Motor neuron (in vitro differentiated cells): ENCODE data around the gene NEIL3. TPM values are rescaled to one million over a fixed set of nuclear protein-coding genes. Genes with fewer than 3 reads are reported as not detected.

Experiments used
- ATAC-seq, 8 experiments: fragments of 200-7000 bp; cut with Tn5 transposase; replicated peaks in 6 of 8; 2 replicates each; pipeline ENCODE4 v1.8.0; 2021; ENCODE audit warnings: mild to moderate bottlenecking in 8 of 8, moderate library complexity in 8 of 8
- H3K27ac ChIP-seq, 2 donors: fragments of 250-450 bp; sonication (Bioruptor Pico); 2 replicates each; pipeline ENCODE4 v1.9.0; 2021; ENCODE audit warnings: antibody characterized with exemption in 2 of 2, mild to moderate bottlenecking in 2 of 2, moderate library complexity in 1 of 2
- H3K4me1 ChIP-seq, 2 donors: fragments of 250-450 bp; sonication (Bioruptor Pico); replicated peaks in 1 of 2; 2 replicates each; pipeline ENCODE4 v1.6.1; 2021; ENCODE audit warnings: antibody characterized with exemption in 2 of 2, mild to moderate bottlenecking in 2 of 2, moderate library complexity in 1 of 2
- H3K4me3 ChIP-seq, 5 donors: fragments of 250-450 bp; sonication (Bioruptor Pico); 2 replicates each; pipeline ENCODE4 v1.9.0; 2021; ENCODE audit warnings: antibody characterized with exemption in 5 of 5, mild to moderate bottlenecking in 5 of 5, moderate library complexity in 4 of 5
- WGBS, 10 experiments: fragments of 450-650 bp; shearing (Covaris generic); methylation state at CpG; one replicate each; pipeline ENCODE4 v1.0.0; 2022; 5-methylcytosine and 5-hydroxymethylcytosine counted together
- in situ Hi-C, 9 experiments: fragments of 400-800 bp; cut with MboI; loops; one replicate each; pipeline ENCODE4 v1.15.0; 2021; ENCODE audit warnings: low sequenced_read_pairs in 9 of 9, low pct_unique_long_range_greater_than_20kb in 2 of 9; ENCODE audit not compliant: unreplicated experiment in 9 of 9
- total RNA-seq, 8 experiments: library from RNA; unstranded; fragments of 300-600 nt; gene quantifications; 2 replicates each; pipeline versions ENCODE4 v1.2.3 to v1.2.4, GENCODE V29; 2022

The NEIL3 gene
- total RNA-seq, 8 experiments from 2014 or later, result 0.20 to 6.4 (median 0.98) TPM

GRCh38 chr4:177308847-177309521 is 690 bp upstream of the NEIL3 start:
- 56 to 96% (median 87%) methylated on average over 2 to 8 of the region's 8 CpGs; no CpG with 5 or more reads in 1 of the 10 experiments for WGBS, 10 experiments
- Histone ChIP-seq H3K27ac (no peak overlapping the region), H3K4me1 (peaks cover 0 to 3% of the 10 kb centered on the region in 2 donors), H3K4me3 (peak overlapping the region in 4 of 5 donors; percentile 70 to 87 (median 77))
- no peak for ATAC-seq
- in situ Hi-C loops, result no loop called here

DNA sequence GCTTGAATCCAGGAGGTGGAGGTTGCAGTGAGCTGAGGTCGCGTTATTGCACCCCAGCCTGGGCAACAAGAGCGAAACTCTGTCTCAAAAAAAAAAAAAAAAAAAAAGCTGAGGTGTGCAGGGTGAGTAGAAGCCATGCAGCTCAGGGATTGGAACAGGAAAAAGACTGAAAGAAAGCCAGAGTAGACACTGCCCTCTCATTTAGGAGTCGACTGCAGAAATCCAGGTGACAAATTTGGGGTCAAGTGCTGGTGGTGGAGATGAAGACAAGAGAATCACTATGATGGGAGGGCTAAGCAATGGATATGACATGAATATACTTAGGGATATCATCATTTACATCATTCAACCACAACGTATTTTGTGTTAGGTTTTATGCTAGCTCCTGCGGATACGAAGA is 1.9 kb downstream of the NEIL3 start:
- ATAC-seq, result no peak
- 60 to 100% (median 92%) methylated on average over 1 to 7 of the region's 7 CpGs; no CpG with 5 or more reads in 1 of the 10 experiments for WGBS, 10 experiments
- in situ Hi-C loops, result no loop called here
- no peak overlapping the region for H3K27ac ChIP-seq
- no peak overlapping the region for H3K4me3 ChIP-seq
- peaks cover 0 to 3% of the 10 kb centered on the region in 2 donors for H3K4me1 ChIP-seq

- no peak for ATAC-seq
- H3K4me3 ChIP-seq, result no peak overlapping the region
- H3K27ac ChIP-seq, result no peak overlapping the region
- WGBS, 10 experiments, result 0 to 100% (median 40%) methylated on average over 1 of the region's 1 CpG; no CpG with 5 or more reads in 3 of the 10 experiments
- in situ Hi-C loops, result no loop called here
- peaks cover 0 to 3% of the 10 kb centered on the region in 2 donors for H3K4me1 ChIP-seq
Observed at GRCh38 chr4:177313263-177313662, 3.6 kb downstream of the NEIL3 start.

GRCh38 chr4:177315767-177316464 is 6.2 kb downstream of the NEIL3 start:
- H3K27ac ChIP-seq, result no peak overlapping the region
- H3K4me3 ChIP-seq, result no peak overlapping the region
- no peaks in the 10 kb centered on the region for H3K4me1 ChIP-seq
- ATAC-seq, result peak in 2 of 8 experiments; percentile 59 to 76
- 65 to 100% (median 100%) methylated on average over 1 to 4 of the region's 4 CpGs; no CpG with 5 or more reads in 1 of the 10 experiments for WGBS, 10 experiments
- in situ Hi-C loops, result no loop called here

- no peak overlapping the region for H3K27ac ChIP-seq
- 80 to 100% (median 95%) methylated on average over 1 to 5 of the region's 5 CpGs; no CpG with 5 or more reads in 3 of the 10 experiments for WGBS, 10 experiments
- peaks cover 7 to 15% of the 10 kb centered on the region in 2 donors for H3K4me1 ChIP-seq
- in situ Hi-C loops, result no loop called here
- no peak overlapping the region for H3K4me3 ChIP-seq
- no peak for ATAC-seq
Observed at GRCh38 chr4:177320721-177321120, 11.0 kb downstream of the NEIL3 start.

DNA sequence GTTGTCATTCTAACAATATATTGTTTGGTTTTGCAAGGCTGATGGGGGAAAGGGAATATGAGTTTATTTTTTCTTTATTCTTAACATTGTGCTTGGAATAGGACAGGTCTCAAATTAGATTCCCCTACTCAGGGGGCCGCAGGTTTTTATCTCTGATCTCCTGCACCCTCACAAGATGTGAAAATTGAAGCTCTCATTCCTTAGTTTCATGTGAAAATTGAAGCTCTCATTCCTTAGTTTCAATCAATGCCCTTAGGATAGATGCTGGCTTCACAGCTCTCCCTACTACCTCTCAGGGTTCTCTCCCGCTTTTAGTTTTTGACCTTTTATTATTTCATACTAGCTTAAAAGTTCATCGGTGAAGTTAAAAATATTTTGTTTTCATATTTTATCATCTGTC is 12.0 kb downstream of the NEIL3 start:
- Histone ChIP-seq H3K4me1 (peaks cover 7 to 15% of the 10 kb centered on the region in 2 donors), H3K27ac (no peak overlapping the region), H3K4me3 (no peak overlapping the region)
- in situ Hi-C loops, result no loop called here
- no peak for ATAC-seq
- 83 to 100% (median 96%) methylated on average over 1 to 3 of the region's 3 CpGs for WGBS, 10 experiments

GRCh38 chr4:177322266-177322665 is 12.6 kb downstream of the NEIL3 start:
- in situ Hi-C loops, result no loop called here
- no peak overlapping the region for H3K27ac ChIP-seq
- 68 to 100% (median 88%) methylated on average over 1 to 7 of the region's 7 CpGs for WGBS, 10 experiments
- no peak overlapping the region for H3K4me3 ChIP-seq
- peak in 1 of 8 experiments; percentile 61 for ATAC-seq
- peaks cover 7 to 15% of the 10 kb centered on the region in 2 donors for H3K4me1 ChIP-seq

- H3K4me3 ChIP-seq, result no peak overlapping the region
- 57 to 100% (median 86%) methylated on average over 1 to 3 of the region's 3 CpGs for WGBS, 10 experiments
- no peak for ATAC-seq
- in situ Hi-C loops, result no loop called here
- H3K27ac ChIP-seq, result no peak overlapping the region
- H3K4me1 ChIP-seq, result peaks cover 7 to 15% of the 10 kb centered on the region in 2 donors
Observed at GRCh38 chr4:177322881-177323280, 13.2 kb downstream of the NEIL3 start.

DNA sequence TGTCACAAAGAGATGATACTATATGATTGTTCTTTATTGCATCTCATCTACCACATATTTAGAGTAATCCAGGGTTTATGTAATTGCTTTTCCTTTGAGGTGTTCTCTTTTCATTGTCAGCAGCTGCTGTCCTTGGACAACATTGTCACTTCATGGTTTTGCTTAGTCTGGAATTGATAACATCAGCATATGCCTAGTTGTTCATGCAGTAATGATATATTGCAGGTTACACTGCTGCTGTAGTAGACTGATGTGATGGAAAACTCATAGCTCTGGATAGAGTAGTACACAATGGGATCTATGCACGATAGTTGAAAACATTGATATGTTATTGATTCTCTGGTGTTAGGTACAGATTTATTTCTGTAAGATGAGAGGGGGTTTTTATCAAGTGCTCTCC is 13.7 kb downstream of the NEIL3 start:
- Histone ChIP-seq H3K4me1 (peaks cover 7 to 15% of the 10 kb centered on the region in 2 donors), H3K4me3 (no peak overlapping the region), H3K27ac (no peak overlapping the region)
- WGBS, 10 experiments, result 14 to 100% (median 76%) methylated on average over 1 of the region's 1 CpG; no CpG with 5 or more reads in 2 of the 10 experiments
- ATAC-seq, result peak in 3 of 8 experiments; percentile 43 to 58 (median 47)
- in situ Hi-C loops, result no loop called here

DNA sequence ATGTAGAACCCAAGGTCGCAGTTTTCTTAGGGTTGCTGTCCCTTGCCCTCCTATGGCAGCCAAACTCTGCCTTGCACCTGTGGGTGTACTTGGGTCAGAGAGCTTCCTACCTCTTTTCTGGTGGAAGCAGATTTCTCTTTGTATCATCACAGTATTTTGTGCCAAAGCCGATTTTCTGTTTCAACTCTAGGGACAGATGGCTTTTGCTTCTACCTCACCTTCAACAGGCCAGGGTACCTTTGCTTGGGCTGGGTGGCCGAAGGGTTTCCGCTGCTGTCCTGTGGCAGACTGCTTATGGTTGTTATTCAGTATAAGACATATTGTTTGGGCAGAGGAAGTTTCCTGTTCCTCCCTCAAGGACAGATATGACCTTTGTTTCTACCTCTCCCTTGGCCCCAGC is 22.4 kb downstream of the NEIL3 start:
- no peak overlapping the region for H3K27ac ChIP-seq
- H3K4me3 ChIP-seq, result no peak overlapping the region
- no peaks in the 10 kb centered on the region for H3K4me1 ChIP-seq
- in situ Hi-C loops, result loop anchor here in 3 of 9 experiments (25.0 kb wide), 2 partner anchors 220 to 945 kb away; no protein-coding TSS in a partner anchor
- 100% methylated on average over 1 to 3 of the region's 4 CpGs; no CpG with 5 or more reads in 5 of the 10 experiments for WGBS, 10 experiments
- ATAC-seq, result no peak

DNA sequence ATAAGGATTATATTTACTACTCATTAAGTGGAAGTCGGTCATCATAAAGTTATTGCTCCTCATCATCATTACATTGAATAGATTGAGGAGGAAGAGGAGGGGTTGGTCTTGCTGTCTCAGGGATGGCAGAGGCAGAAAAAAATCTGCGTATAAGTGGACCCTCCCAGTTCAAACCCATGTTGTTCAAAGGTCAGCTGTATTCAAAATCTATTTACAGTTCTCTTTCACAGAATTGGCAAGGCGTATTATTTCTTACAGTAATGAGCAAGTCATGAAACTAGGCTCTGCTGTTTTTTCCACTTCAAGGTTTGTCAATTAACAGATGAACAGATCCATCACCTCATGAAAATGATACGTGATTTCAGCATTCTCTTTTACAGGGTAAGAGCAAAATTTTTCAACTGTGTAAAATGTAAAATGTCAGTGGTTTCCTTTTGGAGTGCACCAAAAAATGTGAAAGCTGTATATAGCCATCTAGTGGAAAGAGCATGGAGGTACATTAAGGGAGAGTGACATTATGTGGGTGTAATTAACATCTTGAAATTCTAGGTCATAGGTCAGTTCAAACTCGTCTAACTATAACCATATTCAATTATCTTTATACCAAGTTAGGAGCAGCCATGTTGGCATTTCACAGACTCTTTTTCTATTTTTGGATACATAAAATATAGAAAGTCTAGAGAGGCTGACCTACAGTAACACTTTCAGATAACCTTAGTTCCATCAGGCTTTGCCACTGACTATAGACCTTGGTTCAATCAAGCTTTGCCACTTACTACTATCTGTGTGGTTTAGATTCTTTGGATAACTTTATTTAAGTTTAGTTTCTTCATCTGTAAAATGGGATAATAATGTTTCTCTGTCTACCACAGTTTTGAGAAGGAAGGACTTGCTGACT is 30.1 kb downstream of the NEIL3 start:
- Histone ChIP-seq H3K4me1 (no peaks in the 10 kb centered on the region), H3K4me3 (no peak overlapping the region), H3K27ac (no peak overlapping the region)
- WGBS, 10 experiments, result 0 to 100% (median 77%) methylated on average over 1 to 5 of the region's 5 CpGs; no CpG with 5 or more reads in 1 of the 10 experiments
- ATAC-seq, result peak in 4 of 8 experiments; percentile 27 to 93 (median 88)
- in situ Hi-C loops, result loop anchor here in 3 of 9 experiments (25.0 kb wide), 2 partner anchors 227 to 952 kb away; no protein-coding TSS in a partner anchor

DNA sequence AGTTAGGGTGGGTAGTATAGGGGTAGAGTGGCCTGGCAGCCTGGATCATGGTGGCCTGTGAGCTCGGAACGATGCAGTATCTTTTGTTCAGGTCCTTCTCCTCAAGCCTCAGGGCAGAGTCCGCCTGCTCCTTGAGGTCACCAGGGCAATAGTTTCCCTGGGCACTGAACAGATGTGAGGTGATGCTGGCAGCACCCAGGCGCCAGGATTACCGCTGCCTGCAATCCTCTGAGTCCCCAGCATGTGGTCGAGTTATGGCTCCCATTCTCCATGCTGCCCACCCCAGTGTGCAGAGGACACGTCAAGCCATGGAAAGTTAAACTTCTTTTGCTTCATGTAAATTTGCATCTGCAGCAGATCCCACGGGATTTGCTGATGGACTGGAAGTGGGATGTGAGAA is 38.7 kb downstream of the NEIL3 start:
- in situ Hi-C loops, result loop anchor here in 3 of 9 experiments (25.0 kb wide), 2 partner anchors 236 to 961 kb away; no protein-coding TSS in a partner anchor

More for the DNA sequence above, 38.7 kb downstream of the NEIL3 start:
- 83 to 100% (median 97%) methylated on average over 1 to 6 of the region's 8 CpGs; no CpG with 5 or more reads in 2 of the 10 experiments for WGBS, 10 experiments
- no peak for ATAC-seq
- H3K4me3 ChIP-seq, result no peak overlapping the region
- H3K27ac ChIP-seq, result no peak overlapping the region
- H3K4me1 ChIP-seq, result peaks cover 0 to 10% of the 10 kb centered on the region in 2 donors
